ENCODE results near the gene HOXD11.

The HOXD11 gene

DNA sequence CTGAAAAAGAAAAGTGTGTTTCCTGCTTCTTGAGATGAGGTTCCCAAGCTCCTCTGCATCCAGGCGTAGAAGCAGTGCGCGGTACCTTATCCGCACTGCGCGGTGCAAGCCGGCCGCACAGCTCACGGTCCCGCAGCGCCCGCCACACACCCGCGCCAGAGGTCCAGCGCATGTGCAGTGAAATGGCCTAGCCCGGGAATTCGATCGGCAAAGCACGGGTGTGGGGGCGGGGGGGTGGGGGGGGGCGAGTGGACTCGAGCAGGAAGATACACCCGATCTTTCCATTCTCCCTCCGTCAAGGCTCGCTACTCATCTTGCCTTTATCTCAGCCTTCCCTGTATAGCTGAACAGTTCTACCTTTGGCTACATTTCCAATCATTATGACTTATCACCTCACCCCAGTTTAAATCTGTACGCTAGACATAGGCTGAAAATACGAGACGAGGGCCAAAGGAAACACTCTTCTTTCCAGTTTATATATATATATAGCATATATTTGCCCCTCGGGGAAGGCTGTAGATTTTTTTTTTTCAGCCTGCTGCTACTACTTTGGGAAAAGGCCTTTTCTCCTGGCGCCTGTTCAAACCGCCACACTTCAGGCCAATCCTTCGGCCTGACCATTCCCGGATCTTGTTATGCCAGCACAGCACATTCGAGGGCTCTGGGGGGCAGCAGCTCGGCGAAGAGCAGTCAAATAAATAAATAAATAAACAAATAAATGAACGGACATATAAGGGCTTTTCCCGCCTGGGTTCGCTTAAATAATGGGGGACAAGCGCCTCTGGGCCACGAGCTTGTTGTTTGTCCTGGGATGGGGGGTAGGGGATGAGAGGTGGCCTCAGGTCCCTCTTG, 32.8 kb downstream of the HOXD11 start:
- DNase-seq (ENCODE audit: extremely low read depth, insufficient read length) = no peak
- H3K36me3 ChIP-seq (ENCODE audit: control insufficient read depth, insufficient read depth, low read length) = no peaks in the 10 kb centered on the region
- no peak for TF ChIP-seq CTCF (IDR thresholded peaks at IDR 0.05; ENCODE audit: insufficient read depth, low read length, poor library complexity, severe bottlenecking)
- H3K27me3 ChIP-seq (replicated peaks; ENCODE audit: control insufficient read depth, insufficient read depth, low read length) = no peaks in the 10 kb centered on the region
- peak overlapping the region; percentile 59 for H3K4me3 ChIP-seq (replicated peaks; ENCODE audit: low read depth, low read length)

- peak; percentile 80 for DNase-seq (ENCODE audit: extremely low read depth, insufficient read length)
- Histone ChIP-seq H3K36me3 (ENCODE audit: control insufficient read depth, insufficient read depth, low read length) (no peaks in the 10 kb centered on the region), H3K27me3 (replicated peaks; ENCODE audit: control insufficient read depth, insufficient read depth, low read length) (no peaks in the 10 kb centered on the region), H3K4me3 (replicated peaks; ENCODE audit: low read depth, low read length) (peak overlapping the region; percentile 59)
- TF ChIP-seq CTCF (IDR thresholded peaks at IDR 0.05; ENCODE audit: insufficient read depth, low read length, poor library complexity, severe bottlenecking) = peak; percentile 93
These were observed 33.6 kb downstream of the HOXD11 start for GRCh38 chr2:176140513-176141317.

GRCh38 chr2:176142281-176142680, 35.2 kb downstream of the HOXD11 start:
- Histone ChIP-seq H3K4me3 (replicated peaks; ENCODE audit: low read depth, low read length) (no peak overlapping the region), H3K27me3 (replicated peaks; ENCODE audit: control insufficient read depth, insufficient read depth, low read length) (no peaks in the 10 kb centered on the region; the same call in 1 of the 2 replicates), H3K36me3 (ENCODE audit: control insufficient read depth, insufficient read depth, low read length) (no peaks in the 10 kb centered on the region)
- DNase-seq (ENCODE audit: extremely low read depth, insufficient read length) = no peak
- TF ChIP-seq CTCF (IDR thresholded peaks at IDR 0.05; ENCODE audit: insufficient read depth, low read length, poor library complexity, severe bottlenecking) = no peak

- no peaks in the 10 kb centered on the region; the same call in 1 of the 2 replicates for H3K27me3 ChIP-seq (replicated peaks; ENCODE audit: control insufficient read depth, insufficient read depth, low read length)
- no peaks in the 10 kb centered on the region for H3K36me3 ChIP-seq (ENCODE audit: control insufficient read depth, insufficient read depth, low read length)
- no peak overlapping the region for H3K4me3 ChIP-seq (replicated peaks; ENCODE audit: low read depth, low read length)
- DNase-seq (ENCODE audit: extremely low read depth, insufficient read length) = no peak
- no peak for TF ChIP-seq CTCF (IDR thresholded peaks at IDR 0.05; ENCODE audit: insufficient read depth, low read length, poor library complexity, severe bottlenecking)
These were observed 38.2 kb downstream of the HOXD11 start for GRCh38 chr2:176145085-176145969.

GRCh38 chr2:176146101-176146500, 39.0 kb downstream of the HOXD11 start:
- Histone ChIP-seq H3K36me3 (ENCODE audit: control insufficient read depth, insufficient read depth, low read length) (no peaks in the 10 kb centered on the region), H3K27me3 (replicated peaks; ENCODE audit: control insufficient read depth, insufficient read depth, low read length) (peaks cover 2% of the 10 kb centered on the region; the same call in 1 of the 2 replicates), H3K4me3 (replicated peaks; ENCODE audit: low read depth, low read length) (no peak overlapping the region)
- no peak for TF ChIP-seq CTCF (IDR thresholded peaks at IDR 0.05; ENCODE audit: insufficient read depth, low read length, poor library complexity, severe bottlenecking)
- DNase-seq (ENCODE audit: extremely low read depth, insufficient read length) = no peak

All from GM06990 (cell line).